ENCODE data around the gene CTAGE9. TPM values are rescaled to one million over a fixed set of nuclear protein-coding genes. Genes with fewer than 3 reads are reported as not detected.
"Not testable (repeated sequence)": the region's sequence is repeated elsewhere in the genome, so short reads cannot be mapped to it uniquely, and the experiment has no call there.

Gene CTAGE9
- total RNA-seq, 4 donors from 2014 or later: not detected

DNA sequence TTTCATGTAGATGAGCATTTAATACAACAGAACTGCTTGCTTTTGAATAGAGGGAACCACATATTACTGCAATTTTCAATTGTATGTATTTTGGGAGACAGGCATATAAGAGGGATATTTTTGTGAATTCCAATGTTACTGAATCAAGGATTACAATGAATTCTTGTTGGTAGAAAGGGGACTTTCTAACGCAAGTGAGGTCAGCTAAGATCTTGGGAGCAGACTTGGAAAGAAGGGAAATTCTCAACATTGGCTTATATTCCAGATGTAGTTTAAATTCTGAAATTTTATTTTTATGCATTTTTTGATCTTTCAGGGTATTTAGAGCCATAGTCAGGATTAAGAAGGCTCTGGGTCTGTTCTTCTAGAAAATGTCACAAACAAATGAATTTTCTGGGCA, 43.3 kb upstream of the CTAGE9 start:
- ATAC-seq (no peak), DNase-seq (no peak)
- in situ Hi-C loops (cut with MboI; ENCODE audit: low sequenced_read_pairs in 4 of 4) (no loop called here), intact Hi-C loops (cut with DNase I; ENCODE audit: low total_unique reads) (no loop called here)
- no peak overlapping the region for H3K27ac ChIP-seq
- no peak for TF ChIP-seq POLR2A (IDR thresholded peaks at IDR 0.05)
- TF ChIP-seq, protein P1, sequence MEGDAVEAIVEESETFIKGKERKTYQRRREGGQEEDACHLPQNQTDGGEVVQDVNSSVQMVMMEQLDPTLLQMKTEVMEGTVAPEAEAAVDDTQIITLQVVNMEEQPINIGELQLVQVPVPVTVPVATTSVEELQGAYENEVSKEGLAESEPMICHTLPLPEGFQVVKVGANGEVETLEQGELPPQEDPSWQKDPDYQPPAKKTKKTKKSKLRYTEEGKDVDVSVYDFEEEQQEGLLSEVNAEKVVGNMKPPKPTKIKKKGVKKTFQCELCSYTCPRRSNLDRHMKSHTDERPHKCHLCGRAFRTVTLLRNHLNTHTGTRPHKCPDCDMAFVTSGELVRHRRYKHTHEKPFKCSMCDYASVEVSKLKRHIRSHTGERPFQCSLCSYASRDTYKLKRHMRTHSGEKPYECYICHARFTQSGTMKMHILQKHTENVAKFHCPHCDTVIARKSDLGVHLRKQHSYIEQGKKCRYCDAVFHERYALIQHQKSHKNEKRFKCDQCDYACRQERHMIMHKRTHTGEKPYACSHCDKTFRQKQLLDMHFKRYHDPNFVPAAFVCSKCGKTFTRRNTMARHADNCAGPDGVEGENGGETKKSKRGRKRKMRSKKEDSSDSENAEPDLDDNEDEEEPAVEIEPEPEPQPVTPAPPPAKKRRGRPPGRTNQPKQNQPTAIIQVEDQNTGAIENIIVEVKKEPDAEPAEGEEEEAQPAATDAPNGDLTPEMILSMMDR (IDR thresholded peaks at IDR 0.05 in 4 of 5, conservative IDR thresholded peaks at IDR 0.05 in 1 of 5): no peak
- H3K36me3 ChIP-seq: no peaks in the 10 kb centered on the region
- H3K4me1 ChIP-seq: peaks cover 0 to 5% of the 10 kb centered on the region in 2 donors
- H3K4me3 ChIP-seq: no peak overlapping the region
- no peaks in the 10 kb centered on the region for H3K27me3 ChIP-seq
- H3K9me3 ChIP-seq: no peaks in the 10 kb centered on the region

DNA sequence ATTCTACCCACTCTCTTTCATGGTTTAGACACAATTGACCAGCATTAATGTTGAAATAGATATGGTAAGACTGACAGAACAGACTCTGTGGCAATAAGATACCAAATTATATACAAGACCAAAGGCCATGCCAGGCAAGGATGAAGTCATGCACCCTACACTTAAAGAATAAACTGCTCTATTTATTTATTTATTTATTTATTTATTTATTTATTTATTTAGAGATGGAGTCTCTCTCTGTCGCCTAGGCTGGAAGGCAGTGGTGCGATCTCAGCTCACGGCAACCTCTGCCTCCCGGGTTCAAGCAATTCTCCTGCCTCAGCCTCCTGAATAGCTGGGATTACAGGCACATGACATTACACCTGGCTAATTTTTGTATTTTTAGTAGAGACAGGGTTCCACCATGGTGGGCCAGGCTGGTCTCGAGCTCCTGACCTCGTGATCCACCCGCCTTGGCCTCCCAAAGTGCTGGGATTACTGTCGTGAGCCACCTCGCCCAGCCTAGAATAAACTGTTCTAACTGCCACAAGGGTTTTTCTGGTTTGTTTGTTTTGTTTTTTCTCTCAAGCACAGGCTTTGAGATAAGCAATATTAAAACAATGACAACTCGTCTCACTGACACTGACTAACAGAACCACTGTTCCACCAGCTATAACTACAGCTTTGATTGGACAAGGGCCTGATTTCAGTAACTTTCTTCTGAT, 40.3 kb upstream of the CTAGE9 start:
- H3K9me3 ChIP-seq; in situ Hi-C loops (cut with MboI; ENCODE audit: low sequenced_read_pairs in 4 of 4); intact Hi-C loops (cut with DNase I; ENCODE audit: low total_unique reads); H3K4me3 ChIP-seq; H3K4me1 ChIP-seq; ATAC-seq; H3K27ac ChIP-seq; H3K36me3 ChIP-seq; H3K27me3 ChIP-seq; DNase-seq: not testable (repeated sequence)

DNA sequence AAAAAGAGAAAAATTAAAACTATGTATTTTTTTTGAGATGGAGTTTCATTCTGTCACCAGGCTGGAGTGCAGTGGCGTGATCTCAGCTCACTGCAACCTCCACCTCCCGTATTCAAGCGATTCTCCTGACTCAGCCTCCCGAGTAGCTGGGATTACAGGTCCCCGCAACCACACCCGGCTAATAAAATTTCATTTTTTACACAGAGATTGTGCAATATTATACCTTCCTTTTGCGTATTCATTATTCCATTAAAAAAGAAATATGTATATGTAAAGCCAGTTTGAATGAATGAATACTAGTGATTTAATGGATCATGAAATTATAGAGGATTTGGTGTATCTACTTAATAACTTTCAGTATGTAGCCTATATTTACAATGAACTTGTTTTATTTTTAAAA, 38.2 kb upstream of the CTAGE9 start:
- no peak for DNase-seq
- H3K27ac ChIP-seq: no peak overlapping the region
- peaks cover 0 to 5% of the 10 kb centered on the region in 2 donors for H3K4me1 ChIP-seq
- no peaks in the 10 kb centered on the region for H3K36me3 ChIP-seq
- in situ Hi-C loops (cut with MboI; ENCODE audit: low sequenced_read_pairs in 4 of 4) (no loop called here), intact Hi-C loops (cut with DNase I; ENCODE audit: low total_unique reads) (no loop called here)
- ATAC-seq: no peak
- TF ChIP-seq, protein P1 (IDR thresholded peaks at IDR 0.05 in 4 of 5, conservative IDR thresholded peaks at IDR 0.05 in 1 of 5): no peak
- TF ChIP-seq POLR2A (IDR thresholded peaks at IDR 0.05): no peak
- H3K27me3 ChIP-seq: no peaks in the 10 kb centered on the region
- no peak overlapping the region for H3K4me3 ChIP-seq
- H3K9me3 ChIP-seq: no peaks in the 10 kb centered on the region

DNA sequence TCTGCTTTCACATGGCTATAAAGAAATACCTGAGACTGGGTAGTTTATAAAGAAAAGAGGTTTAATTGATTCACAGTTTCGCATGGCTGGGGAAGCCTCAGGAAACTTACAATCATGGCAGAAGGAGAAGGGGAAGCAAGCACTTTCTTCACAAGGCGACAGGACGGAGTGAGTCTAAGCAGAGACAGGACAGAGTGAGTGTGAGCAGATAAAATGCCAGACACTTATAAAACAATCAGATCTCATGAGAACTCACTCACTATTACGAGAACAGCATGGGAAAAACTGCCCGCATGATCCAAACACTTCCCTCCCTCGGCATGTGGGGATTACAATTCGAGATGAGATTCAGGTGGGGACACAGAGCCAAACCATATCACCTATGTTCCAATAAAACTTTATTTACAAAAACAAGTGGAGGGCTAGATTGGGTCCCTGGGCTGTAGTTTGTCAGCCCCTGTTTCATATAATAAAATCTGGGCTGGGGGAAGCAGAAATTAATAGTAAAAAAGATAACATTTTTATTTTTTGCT, 37.1 kb upstream of the CTAGE9 start:
- no peak for DNase-seq

GRCh38 chr6:131745476-131745875, 34.7 kb upstream of the CTAGE9 start:
- H3K9me3 ChIP-seq: no peaks in the 10 kb centered on the region
- intact Hi-C loops (cut with DNase I; ENCODE audit: low total_unique reads): no loop called here
- H3K4me3 ChIP-seq: no peak overlapping the region
- peaks cover 0 to 3% of the 10 kb centered on the region in 2 donors for H3K4me1 ChIP-seq
- no peak overlapping the region for H3K27ac ChIP-seq
- DNase-seq (no peak), ATAC-seq (no peak)
- H3K27me3 ChIP-seq: no peaks in the 10 kb centered on the region
- in situ Hi-C loops (cut with MboI; ENCODE audit: low sequenced_read_pairs in 4 of 4): no loop called here
- no peak for TF ChIP-seq POLR2A (IDR thresholded peaks at IDR 0.05)
- TF ChIP-seq, protein P1 (IDR thresholded peaks at IDR 0.05 in 4 of 5, conservative IDR thresholded peaks at IDR 0.05 in 1 of 5): no peak
- H3K36me3 ChIP-seq: no peaks in the 10 kb centered on the region

More for the DNA sequence above, 37.1 kb upstream of the CTAGE9 start:
- Histone ChIP-seq H3K36me3 (no peaks in the 10 kb centered on the region), H3K27ac (no peak overlapping the region), H3K27me3 (no peaks in the 10 kb centered on the region), H3K9me3 (no peaks in the 10 kb centered on the region), H3K4me1 (peaks cover 0 to 3% of the 10 kb centered on the region in 2 donors), H3K4me3 (no peak overlapping the region)
- no peak for ATAC-seq
- intact Hi-C loops (cut with DNase I; ENCODE audit: low total_unique reads) (no loop called here), in situ Hi-C loops (cut with MboI; ENCODE audit: low sequenced_read_pairs in 4 of 4) (no loop called here)
- TF ChIP-seq POLR2A (IDR thresholded peaks at IDR 0.05): no peak
- TF ChIP-seq, protein P1 (IDR thresholded peaks at IDR 0.05 in 4 of 5, conservative IDR thresholded peaks at IDR 0.05 in 1 of 5): no peak

Data from gastrocnemius medialis (tissue), 4 donors.